ENCODE data around the gene C16orf92. TPM values are rescaled to one million over a fixed set of nuclear protein-coding genes. Genes with fewer than 3 reads are reported as not detected.

The C16orf92 gene
- polyA plus RNA-seq, 1 donor from 2014 or later: not detected

Other genes starting within 250 kb of the C16orf92 start
- not detected in 2 replicates for gene ZG16, start 244.9 kb upstream of the C16orf92 start, polyA plus RNA-seq
- gene KIF22, start 232.4 kb upstream of the C16orf92 start, polyA plus RNA-seq: 81.1 and 89.7 TPM in 2 replicates
- 147 and 168 TPM in 2 replicates for gene MAZ, start 216.7 kb upstream of the C16orf92 start, polyA plus RNA-seq
- 84.2 and 105 TPM in 2 replicates for gene PRRT2, start 211.0 kb upstream of the C16orf92 start, polyA plus RNA-seq
- gene PAGR1, start 207.0 kb upstream of the C16orf92 start, polyA plus RNA-seq: 86.8 and 88.7 TPM in 2 replicates
- gene MVP, start 202.7 kb upstream of the C16orf92 start, polyA plus RNA-seq: 2.5 and 5.7 TPM in 2 replicates
- 92.6 and 95.6 TPM in 2 replicates for gene CDIPT, start 160.0 kb upstream of the C16orf92 start, polyA plus RNA-seq
- 48.8 and 52.7 TPM in 2 replicates for gene SEZ6L2, start 123.6 kb upstream of the C16orf92 start, polyA plus RNA-seq
- gene ASPHD1, start 122.7 kb upstream of the C16orf92 start, polyA plus RNA-seq: 38.9 and 48.2 TPM in 2 replicates
- gene KCTD13, start 97.0 kb upstream of the C16orf92 start, polyA plus RNA-seq: 55.0 and 70.7 TPM in 2 replicates
- 154 and 157 TPM in 2 replicates for gene TMEM219, start 61.1 kb upstream of the C16orf92 start, polyA plus RNA-seq
- gene TAOK2, start 49.3 kb upstream of the C16orf92 start, polyA plus RNA-seq: 62.7 and 65.5 TPM in 2 replicates
- gene HIRIP3, start 27.6 kb upstream of the C16orf92 start, polyA plus RNA-seq: 51.2 and 65.4 TPM in 2 replicates
- gene INO80E, start 27.0 kb upstream of the C16orf92 start, polyA plus RNA-seq: 106 and 130 TPM in 2 replicates
- gene DOC2A, start 12.2 kb upstream of the C16orf92 start, polyA plus RNA-seq: 7.3 and 8.5 TPM in 2 replicates
- 18.9 and 21.7 TPM in 2 replicates for gene TLCD3B, start 8.1 kb downstream of the C16orf92 start, polyA plus RNA-seq
- 59.3 and 71.3 TPM in 2 replicates for gene ALDOA, start 42.6 kb downstream of the C16orf92 start, polyA plus RNA-seq
- 173 and 184 TPM in 2 replicates for gene PPP4C, start 52.8 kb downstream of the C16orf92 start, polyA plus RNA-seq
- not detected in 2 replicates for gene TBX6, start 68.7 kb downstream of the C16orf92 start, polyA plus RNA-seq
- 76.9 and 90.1 TPM in 2 replicates for gene YPEL3, start 73.0 kb downstream of the C16orf92 start, polyA plus RNA-seq
- 2.7 and 3.6 TPM in 2 replicates for gene GDPD3, start 90.3 kb downstream of the C16orf92 start, polyA plus RNA-seq
- gene MAPK3, start 100.0 kb downstream of the C16orf92 start, polyA plus RNA-seq: 18.5 and 20.2 TPM in 2 replicates
- gene CORO1A, start 160.4 kb downstream of the C16orf92 start, polyA plus RNA-seq: 106 and 107 TPM in 2 replicates
- gene BOLA2B, start 170.5 kb downstream of the C16orf92 start, polyA plus RNA-seq: 394 and 487 TPM in 2 replicates
- 22.8 and 43.4 TPM in 2 replicates for gene SLX1A, start 170.7 kb downstream of the C16orf92 start, polyA plus RNA-seq
- 12.1 and 13.2 TPM in 2 replicates for gene SULT1A3, start 176.1 kb downstream of the C16orf92 start, polyA plus RNA-seq
- gene NPIPB13, start 225.3 kb downstream of the C16orf92 start, polyA plus RNA-seq: 2.2 and 3.9 TPM in 2 replicates